ENCODE data around the gene CAST.
"Not testable (repeated sequence)": the region's sequence is repeated elsewhere in the genome, so short reads cannot be mapped to it uniquely, and the experiment has no call there.

CAST gene

GRCh38 chr5:96741106-96741505, 78.9 kb downstream of the CAST start:
- peaks cover 19% of the 10 kb centered on the region for H3K4me1 ChIP-seq (ENCODE audit: insufficient read depth, low read length)
- peaks cover 73% of the 10 kb centered on the region for H3K36me3 ChIP-seq (ENCODE audit: insufficient read depth, low read length)
- no peak overlapping the region for H3K9ac ChIP-seq (ENCODE audit: low read length)
- H3K27ac ChIP-seq (ENCODE audit: low read depth, low read length): no peak overlapping the region
- H3K4me3 ChIP-seq (ENCODE audit: low read depth in 1 of 2, low read length in 2 of 2): no peak overlapping the region
- no peaks in the 10 kb centered on the region for H3K27me3 ChIP-seq (ENCODE audit: control insufficient read depth in 1 of 2, insufficient read depth in 2 of 2, low read length in 2 of 2)
- no peaks in the 10 kb centered on the region for H3K9me3 ChIP-seq (ENCODE audit: low read length)

GRCh38 chr5:96741891-96742309, 79.7 kb downstream of the CAST start:
- H3K27me3 ChIP-seq (ENCODE audit: control insufficient read depth in 1 of 2, insufficient read depth in 2 of 2, low read length in 2 of 2): no peaks in the 10 kb centered on the region
- H3K36me3 ChIP-seq (ENCODE audit: insufficient read depth, low read length): peaks cover 70% of the 10 kb centered on the region
- no peaks in the 10 kb centered on the region for H3K9me3 ChIP-seq (ENCODE audit: low read length)
- H3K9ac ChIP-seq (ENCODE audit: low read length): no peak overlapping the region
- no peak overlapping the region for H3K4me3 ChIP-seq (ENCODE audit: low read depth in 1 of 2, low read length in 2 of 2)
- H3K4me1 ChIP-seq (ENCODE audit: insufficient read depth, low read length): peaks cover 19% of the 10 kb centered on the region
- no peak overlapping the region for H3K27ac ChIP-seq (ENCODE audit: low read depth, low read length)

GRCh38 chr5:96742538-96742937, 80.4 kb downstream of the CAST start:
- Histone ChIP-seq H3K27ac (ENCODE audit: low read depth, low read length) (no peak overlapping the region), H3K9ac (ENCODE audit: low read length) (no peak overlapping the region), H3K4me3 (ENCODE audit: low read depth in 1 of 2, low read length in 2 of 2) (no peak overlapping the region), H3K4me1 (ENCODE audit: insufficient read depth, low read length) (peaks cover 19% of the 10 kb centered on the region), H3K9me3 (ENCODE audit: low read length) (no peaks in the 10 kb centered on the region), H3K36me3 (ENCODE audit: insufficient read depth, low read length) (peaks cover 71% of the 10 kb centered on the region), H3K27me3 (ENCODE audit: control insufficient read depth in 1 of 2, insufficient read depth in 2 of 2, low read length in 2 of 2) (no peaks in the 10 kb centered on the region)

GRCh38 chr5:96743065-96743768, 81.0 kb downstream of the CAST start:
- H3K36me3 ChIP-seq (ENCODE audit: insufficient read depth, low read length): peaks cover 69% of the 10 kb centered on the region

GRCh38 chr5:96743805-96744204, 81.6 kb downstream of the CAST start:
- peak overlapping the region; percentile 20 for H3K27ac ChIP-seq (ENCODE audit: low read depth, low read length)
- H3K4me3 ChIP-seq (ENCODE audit: low read depth in 1 of 2, low read length in 2 of 2): no peak overlapping the region
- H3K36me3 ChIP-seq (ENCODE audit: insufficient read depth, low read length): peaks cover 67% of the 10 kb centered on the region
- H3K9me3 ChIP-seq (ENCODE audit: low read length): no peaks in the 10 kb centered on the region
- H3K9ac ChIP-seq (ENCODE audit: low read length): no peak overlapping the region
- H3K27me3 ChIP-seq (ENCODE audit: control insufficient read depth in 1 of 2, insufficient read depth in 2 of 2, low read length in 2 of 2): no peaks in the 10 kb centered on the region
- H3K4me1 ChIP-seq (ENCODE audit: insufficient read depth, low read length): peaks cover 19% of the 10 kb centered on the region

More at GRCh38 chr5:96743065-96743768, 81.0 kb downstream of the CAST start:
- Histone ChIP-seq H3K4me1 (ENCODE audit: insufficient read depth, low read length) (peaks cover 19% of the 10 kb centered on the region), H3K4me3 (ENCODE audit: low read depth in 1 of 2, low read length in 2 of 2) (no peak overlapping the region), H3K9me3 (ENCODE audit: low read length) (no peaks in the 10 kb centered on the region), H3K9ac (ENCODE audit: low read length) (no peak overlapping the region), H3K27ac (ENCODE audit: low read depth, low read length) (no peak overlapping the region), H3K27me3 (ENCODE audit: control insufficient read depth in 1 of 2, insufficient read depth in 2 of 2, low read length in 2 of 2) (no peaks in the 10 kb centered on the region)

- not testable (repeated sequence) for H3K9ac ChIP-seq (ENCODE audit: low read length); H3K27me3 ChIP-seq (ENCODE audit: control insufficient read depth in 1 of 2, insufficient read depth in 2 of 2, low read length in 2 of 2); H3K9me3 ChIP-seq (ENCODE audit: low read length); H3K4me3 ChIP-seq (ENCODE audit: low read depth in 1 of 2, low read length in 2 of 2)
- H3K36me3 ChIP-seq (ENCODE audit: insufficient read depth, low read length): peaks cover 67% of the 10 kb centered on the region
- H3K4me1 ChIP-seq (ENCODE audit: insufficient read depth, low read length): peaks cover 19% of the 10 kb centered on the region
- H3K27ac ChIP-seq (ENCODE audit: low read depth, low read length): peak overlapping the region; percentile 20
These were observed 82.0 kb downstream of the CAST start for GRCh38 chr5:96744218-96744617.

- no peak overlapping the region for H3K27ac ChIP-seq (ENCODE audit: low read depth, low read length)
- H3K4me3 ChIP-seq (ENCODE audit: low read depth in 1 of 2, low read length in 2 of 2): no peak overlapping the region
- peaks cover 19% of the 10 kb centered on the region for H3K4me1 ChIP-seq (ENCODE audit: insufficient read depth, low read length)
- H3K27me3 ChIP-seq (ENCODE audit: control insufficient read depth in 1 of 2, insufficient read depth in 2 of 2, low read length in 2 of 2): no peaks in the 10 kb centered on the region
- peaks cover 66% of the 10 kb centered on the region for H3K36me3 ChIP-seq (ENCODE audit: insufficient read depth, low read length)
- H3K9me3 ChIP-seq (ENCODE audit: low read length): no peaks in the 10 kb centered on the region
- H3K9ac ChIP-seq (ENCODE audit: low read length): no peak overlapping the region
These were observed 82.8 kb downstream of the CAST start for GRCh38 chr5:96745025-96745424.

GRCh38 chr5:96745844-96746531, 83.8 kb downstream of the CAST start:
- H3K27ac ChIP-seq (ENCODE audit: low read depth, low read length): no peak overlapping the region
- H3K4me3 ChIP-seq (ENCODE audit: low read depth in 1 of 2, low read length in 2 of 2): no peak overlapping the region
- no peaks in the 10 kb centered on the region for H3K27me3 ChIP-seq (ENCODE audit: control insufficient read depth in 1 of 2, insufficient read depth in 2 of 2, low read length in 2 of 2)
- no peaks in the 10 kb centered on the region for H3K9me3 ChIP-seq (ENCODE audit: low read length)
- no peak overlapping the region for H3K9ac ChIP-seq (ENCODE audit: low read length)
- H3K36me3 ChIP-seq (ENCODE audit: insufficient read depth, low read length): peaks cover 66% of the 10 kb centered on the region
- H3K4me1 ChIP-seq (ENCODE audit: insufficient read depth, low read length): peaks cover 19% of the 10 kb centered on the region

- no peak overlapping the region for H3K9ac ChIP-seq (ENCODE audit: low read length)
- H3K4me3 ChIP-seq (ENCODE audit: low read depth in 1 of 2, low read length in 2 of 2): no peak overlapping the region
- no peaks in the 10 kb centered on the region for H3K27me3 ChIP-seq (ENCODE audit: control insufficient read depth in 1 of 2, insufficient read depth in 2 of 2, low read length in 2 of 2)
- H3K36me3 ChIP-seq (ENCODE audit: insufficient read depth, low read length): peaks cover 60% of the 10 kb centered on the region
- peaks cover 12% of the 10 kb centered on the region for H3K4me1 ChIP-seq (ENCODE audit: insufficient read depth, low read length)
- no peaks in the 10 kb centered on the region for H3K9me3 ChIP-seq (ENCODE audit: low read length)
- no peak overlapping the region for H3K27ac ChIP-seq (ENCODE audit: low read depth, low read length)
These were observed 85.5 kb downstream of the CAST start for GRCh38 chr5:96747720-96748119.

- Histone ChIP-seq H3K36me3 (ENCODE audit: insufficient read depth, low read length) (peaks cover 65% of the 10 kb centered on the region), H3K27me3 (ENCODE audit: control insufficient read depth in 1 of 2, insufficient read depth in 2 of 2, low read length in 2 of 2) (no peaks in the 10 kb centered on the region), H3K27ac (ENCODE audit: low read depth, low read length) (no peak overlapping the region)
These were observed 88.1 kb downstream of the CAST start for GRCh38 chr5:96750110-96750822.

More at GRCh38 chr5:96750110-96750822, 88.1 kb downstream of the CAST start:
- H3K9ac ChIP-seq (ENCODE audit: low read length): no peak overlapping the region
- H3K4me3 ChIP-seq (ENCODE audit: low read depth in 1 of 2, low read length in 2 of 2): no peak overlapping the region
- H3K9me3 ChIP-seq (ENCODE audit: low read length): no peaks in the 10 kb centered on the region
- H3K4me1 ChIP-seq (ENCODE audit: insufficient read depth, low read length): no peaks in the 10 kb centered on the region
